Stimulated activated CD4-positive, alpha-beta T cell treated with anti-CD3 and anti-CD28 coated beads, TNF-alpha, amount 100 ng/mL, for 4 hours (primary cell): ENCODE data around the gene DIAPH2.
"Not testable (repeated sequence)": the region's sequence is repeated elsewhere in the genome, so short reads cannot be mapped to it uniquely, and the experiment has no call there.

Experiments used
- DNase-seq, 3 experiments: peaks; one replicate each; pipeline ENCODE4 v3.0.0-alpha.2; 2020; ENCODE audit warnings: low read depth in 3 of 3

Gene DIAPH2

DNA sequence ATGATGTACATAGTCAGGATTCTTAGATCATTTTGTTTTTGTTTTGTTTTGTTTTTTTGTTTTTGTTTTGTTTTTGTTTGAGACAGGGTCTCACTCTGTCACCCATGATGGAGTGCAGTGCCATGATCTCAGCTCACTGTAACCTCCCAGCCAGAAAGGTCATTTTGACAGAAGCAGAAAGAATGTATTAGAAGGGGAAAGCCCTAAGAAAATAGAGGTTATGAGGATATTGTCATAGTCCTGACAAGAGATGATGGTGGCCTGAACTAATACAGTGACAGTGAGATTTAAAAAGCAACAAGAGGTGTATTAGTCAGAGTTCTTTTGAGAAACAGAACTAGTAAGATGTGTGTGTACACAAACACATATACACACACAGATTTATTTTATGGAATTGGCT, 702.4 kb downstream of the DIAPH2 start:
- DNase-seq: no peak

DNA sequence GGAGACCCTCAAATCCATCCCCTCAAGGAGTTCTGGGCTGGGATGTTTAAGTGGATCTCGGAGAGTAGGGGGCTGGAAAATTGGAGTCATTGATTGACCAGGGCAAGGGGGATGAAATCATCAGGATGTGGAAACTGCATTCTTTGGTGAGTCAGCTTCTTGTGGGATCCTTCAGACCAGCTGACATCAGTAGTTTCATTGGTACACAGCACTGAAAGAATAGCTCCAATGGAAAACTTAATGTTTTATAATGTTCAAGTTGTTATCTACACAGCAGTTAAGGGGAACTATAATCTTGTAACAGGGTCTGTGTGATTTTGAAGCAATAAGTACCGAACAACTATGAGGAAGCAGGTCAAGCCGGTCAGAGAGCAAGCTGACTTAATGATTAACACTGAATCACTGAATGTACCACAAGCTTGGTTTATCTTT, 705.1 kb downstream of the DIAPH2 start:
- no peak for DNase-seq

DNA sequence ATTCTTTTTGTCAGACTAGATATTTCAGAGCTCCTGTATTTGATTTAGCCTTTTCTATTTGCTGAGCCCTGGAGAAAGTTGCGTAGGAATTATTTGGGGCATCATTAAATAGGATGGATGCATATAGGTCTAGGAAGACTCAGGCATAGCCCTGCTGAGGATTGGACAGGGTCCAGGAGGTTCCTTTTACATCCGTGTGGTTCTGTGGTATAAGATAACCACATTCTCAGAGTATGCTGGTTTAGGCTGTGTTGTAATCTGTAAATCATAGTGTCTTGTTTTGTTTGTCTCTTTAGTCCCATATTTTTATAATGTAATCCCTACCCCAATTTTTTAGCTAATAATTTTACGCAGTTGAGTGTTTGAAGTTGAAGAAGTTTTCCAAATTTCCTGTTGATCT, 712.7 kb downstream of the DIAPH2 start:
- DNase-seq: no peak

DNA sequence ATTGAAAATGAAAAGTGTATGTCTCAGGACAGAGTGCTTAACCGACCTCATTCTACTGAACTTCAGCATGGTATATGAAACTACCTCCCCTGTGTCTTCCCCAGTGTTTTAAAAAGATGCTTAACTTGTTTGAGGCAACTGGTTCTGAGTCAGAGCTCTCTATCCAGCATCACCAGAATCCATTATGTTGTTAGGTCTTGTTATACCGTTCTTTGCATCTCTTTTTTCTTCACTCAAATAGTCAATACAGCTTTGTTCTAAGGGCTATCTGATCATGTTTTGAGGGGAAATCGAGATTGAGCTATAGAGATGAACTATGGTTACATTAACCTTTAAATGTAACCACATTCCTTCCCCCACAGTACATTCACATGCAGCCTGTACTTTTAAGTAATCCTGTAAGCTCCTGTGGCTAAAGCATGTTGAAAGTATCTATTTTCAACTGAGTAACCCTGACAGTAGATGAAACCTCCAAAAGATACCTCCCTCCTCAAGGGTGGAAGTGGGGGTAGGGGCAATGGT, 713.4 kb downstream of the DIAPH2 start:
- no peak for DNase-seq

DNA sequence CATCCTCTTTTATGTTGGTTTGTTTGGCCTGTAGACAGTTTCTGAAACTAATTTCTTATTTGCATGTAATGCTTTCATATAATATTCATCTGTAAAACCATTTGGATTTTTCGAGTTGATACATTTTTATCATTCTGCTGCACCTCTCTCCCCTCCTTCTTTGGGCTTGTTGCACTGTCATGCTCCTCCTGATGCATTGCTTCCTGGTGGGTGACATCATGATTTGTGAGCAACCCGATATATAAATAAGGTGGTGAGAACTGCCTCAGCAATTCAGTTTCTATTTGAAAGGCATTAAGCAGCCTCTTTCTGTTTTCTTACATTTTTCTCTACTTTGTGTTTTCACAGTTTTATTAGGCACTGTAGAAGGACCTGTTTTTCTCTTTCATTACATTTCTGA, 714.8 kb downstream of the DIAPH2 start:
- DNase-seq: no peak

DNA sequence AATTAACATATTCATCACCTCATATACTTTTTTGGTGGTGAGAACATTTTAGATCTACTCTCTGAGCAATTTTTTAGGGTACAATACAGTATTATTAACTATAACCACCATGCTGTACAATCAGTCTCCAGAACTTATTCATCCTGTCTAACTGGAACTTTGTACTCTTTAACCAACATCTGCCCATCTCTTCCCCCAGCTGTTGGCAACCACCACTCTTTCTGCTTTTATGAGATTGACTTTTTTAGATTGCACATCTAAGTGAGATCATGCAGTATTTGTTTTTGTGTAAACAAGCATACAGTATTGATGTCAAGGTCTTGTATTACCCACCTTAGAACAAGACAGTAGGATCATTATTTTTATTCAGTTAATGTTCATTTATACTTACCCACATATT, 715.9 kb downstream of the DIAPH2 start:
- no peak for DNase-seq

DNA sequence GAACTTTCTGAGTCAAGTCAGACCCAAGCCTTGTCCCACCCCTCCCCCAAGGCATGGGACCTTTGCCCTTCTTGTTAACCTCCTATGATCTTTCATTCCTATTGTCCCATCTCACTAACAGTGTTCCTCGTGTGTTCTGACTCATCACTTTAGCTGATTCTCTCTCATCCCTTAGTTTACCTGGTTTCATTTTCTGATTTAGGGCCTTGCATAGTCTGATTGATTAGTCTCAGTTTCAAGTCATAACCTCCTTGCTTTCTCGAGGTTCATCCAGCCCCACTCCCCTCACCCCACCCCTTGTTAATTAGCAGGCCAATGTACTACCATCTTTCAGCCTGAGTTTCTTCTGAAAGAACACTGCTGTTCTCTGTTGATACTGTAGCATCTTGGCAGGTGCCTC, 716.5 kb downstream of the DIAPH2 start:
- DNase-seq: no peak

DNA sequence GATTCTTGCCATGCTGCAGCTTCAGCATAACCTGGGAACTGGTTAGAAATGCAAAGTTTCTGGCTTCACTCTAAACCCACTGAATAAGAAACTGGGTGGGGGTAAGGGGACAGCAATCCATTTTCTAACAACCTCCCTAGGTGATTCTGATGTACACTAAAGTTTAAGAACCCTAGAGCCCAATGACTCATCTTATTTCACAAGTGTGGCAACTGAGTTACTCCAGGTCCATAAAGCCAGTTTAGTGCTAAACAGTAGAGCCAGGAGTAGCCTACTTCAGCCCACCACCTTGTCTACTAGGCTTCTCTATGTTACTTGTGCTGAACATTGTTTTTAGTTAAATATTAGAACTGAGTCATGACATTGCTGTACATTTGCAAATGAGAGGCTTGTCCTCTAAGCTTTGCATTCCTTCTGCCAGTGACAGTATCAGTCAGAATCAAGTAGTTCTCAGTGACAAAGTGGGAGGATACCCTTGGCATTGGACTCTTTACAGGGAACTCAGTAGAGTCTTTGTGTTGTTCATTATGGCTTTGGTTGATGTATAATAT, 717.0 kb downstream of the DIAPH2 start:
- no peak for DNase-seq

DNA sequence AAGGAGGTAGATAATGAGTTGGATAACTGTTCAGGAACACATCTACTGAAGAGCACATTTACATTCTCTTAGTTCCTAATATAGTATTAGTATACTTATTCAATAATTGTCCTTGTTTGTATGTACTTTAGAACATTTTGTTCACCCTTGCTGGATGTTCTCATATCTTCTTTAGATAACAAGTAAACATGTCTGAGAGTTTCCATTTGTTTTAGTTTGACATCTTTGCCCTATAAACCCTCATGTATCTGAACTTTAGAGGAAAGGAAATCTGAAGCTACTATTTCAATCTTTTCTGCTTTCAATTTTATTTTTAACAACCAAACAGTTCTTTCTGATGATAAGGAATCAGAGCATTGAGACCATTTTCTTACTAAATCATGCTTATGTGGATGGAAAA, 717.7 kb downstream of the DIAPH2 start:
- no peak for DNase-seq

DNA sequence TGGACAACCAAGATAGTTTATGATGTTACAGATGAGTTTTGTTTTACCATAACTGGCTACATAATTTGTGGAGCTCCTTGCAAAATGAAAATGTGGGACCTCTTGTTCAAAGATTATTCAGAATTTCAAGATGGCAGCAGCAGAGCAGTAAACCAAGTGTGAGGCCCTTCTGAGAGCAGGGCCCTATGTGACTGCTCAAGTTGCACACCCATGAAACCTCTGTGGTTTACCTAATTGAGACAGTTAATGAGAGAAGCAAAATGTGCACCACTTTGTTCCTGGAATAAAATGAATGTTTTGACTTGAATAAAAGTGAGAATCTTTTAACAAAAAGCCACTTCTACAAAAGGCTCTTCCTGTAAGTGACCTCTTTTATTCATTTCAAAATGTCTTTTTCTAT, 718.3 kb downstream of the DIAPH2 start:
- DNase-seq: no peak

DNA sequence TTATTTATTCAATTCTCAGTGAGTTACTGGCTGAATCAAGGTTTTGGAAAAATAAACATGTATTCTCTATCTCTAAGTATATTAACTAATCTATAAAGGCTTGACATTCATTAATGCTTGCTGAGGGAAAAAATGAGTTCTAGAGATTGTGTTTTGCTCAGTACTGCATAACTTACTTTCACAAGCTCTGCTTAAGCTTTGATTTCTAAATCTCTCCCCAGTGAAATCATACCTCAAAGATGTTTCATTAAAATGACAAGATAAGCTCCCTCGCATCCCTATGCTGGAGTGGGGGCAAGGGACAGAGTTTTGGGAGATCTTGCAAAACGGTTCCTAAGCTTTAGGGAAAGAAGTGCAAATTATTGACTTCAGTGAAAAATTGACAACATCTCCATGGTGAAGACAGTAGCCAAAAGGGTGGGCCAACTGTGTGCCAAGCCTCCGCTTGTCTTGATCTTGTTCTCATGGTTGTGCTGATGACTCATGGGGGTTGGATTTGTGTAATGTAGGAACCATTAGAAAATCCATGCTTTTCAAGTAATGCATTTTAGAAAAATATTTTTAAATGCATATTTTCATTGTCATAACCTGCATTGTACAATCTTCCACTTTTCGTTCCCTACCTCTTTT, 720.5 kb downstream of the DIAPH2 start:
- DNase-seq: no peak

DNA sequence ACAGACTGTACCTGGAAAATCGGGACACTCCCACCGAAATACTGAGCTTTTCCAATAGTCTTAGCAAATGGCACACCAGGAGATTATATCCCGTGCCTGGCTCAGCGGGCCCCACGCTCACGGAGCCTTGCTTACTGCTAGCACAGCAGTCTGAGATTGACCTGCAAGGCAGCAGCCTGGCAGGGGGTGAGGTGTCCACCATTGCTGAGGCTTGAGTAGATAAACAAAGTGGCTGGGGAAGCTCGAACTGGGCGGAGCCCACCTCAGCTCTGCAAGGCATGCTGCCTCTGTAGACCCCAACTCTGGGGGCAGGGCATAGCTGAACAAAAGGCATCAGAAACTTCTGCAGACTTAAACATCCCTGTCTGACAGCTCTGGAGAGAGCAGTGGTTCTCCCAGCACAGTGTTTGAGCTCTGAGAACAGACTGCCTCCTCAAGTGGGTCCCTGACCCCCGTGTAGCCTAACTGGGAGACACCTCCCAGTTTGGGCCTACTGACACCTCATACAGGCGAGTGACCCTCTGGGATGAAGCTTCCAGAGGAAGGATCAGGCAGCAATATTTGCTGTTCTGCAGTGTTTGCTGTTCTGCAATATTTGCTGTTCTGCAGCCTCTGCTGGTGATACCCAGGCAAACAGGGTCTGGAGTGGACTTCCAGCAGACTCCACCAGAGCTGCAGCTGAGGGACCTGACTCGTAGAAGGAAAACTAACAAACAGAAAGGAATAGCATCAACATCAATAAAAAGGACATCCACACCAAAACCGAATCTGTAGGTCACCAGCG, 725.2 kb downstream of the DIAPH2 start:
- DNase-seq: not testable (repeated sequence)

DNA sequence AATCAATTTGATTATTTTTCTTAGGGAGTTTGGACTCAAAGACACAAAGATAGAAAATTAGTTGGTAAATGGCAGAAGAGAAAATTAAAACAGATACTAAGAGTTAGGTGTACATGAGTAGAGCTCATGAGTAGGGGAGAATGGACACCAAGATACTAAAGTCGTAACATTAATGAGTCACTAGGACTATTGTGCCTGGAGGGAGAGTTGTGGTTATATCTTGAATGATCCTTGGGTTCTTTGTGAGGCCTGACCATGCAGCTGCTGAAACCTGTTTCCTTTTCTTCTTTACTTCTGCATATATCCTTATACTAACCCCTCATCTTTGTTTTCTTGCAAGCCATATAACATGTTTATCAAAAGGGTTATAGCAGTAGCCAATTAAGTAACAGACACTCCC, 731.8 kb downstream of the DIAPH2 start:
- no peak for DNase-seq

DNA sequence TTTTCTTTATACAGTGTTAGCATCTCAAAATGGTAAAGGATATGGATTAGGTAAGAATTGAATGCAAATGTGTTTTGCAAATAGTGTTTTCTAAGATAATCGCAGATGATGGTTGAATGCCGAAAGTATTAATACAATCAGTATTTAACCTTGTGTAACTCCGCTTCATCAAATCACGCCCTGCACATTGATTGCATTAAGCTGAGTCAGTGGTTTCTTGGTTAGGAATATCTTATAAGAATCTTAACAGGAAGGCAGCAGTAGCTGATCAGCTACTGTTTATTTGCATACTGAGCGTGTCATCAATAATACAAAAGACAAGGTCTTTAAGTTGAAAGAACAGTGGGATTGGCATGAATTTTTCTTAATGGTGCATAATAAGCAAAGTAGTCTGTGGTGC, 744.5 kb downstream of the DIAPH2 start:
- no peak for DNase-seq

DNA sequence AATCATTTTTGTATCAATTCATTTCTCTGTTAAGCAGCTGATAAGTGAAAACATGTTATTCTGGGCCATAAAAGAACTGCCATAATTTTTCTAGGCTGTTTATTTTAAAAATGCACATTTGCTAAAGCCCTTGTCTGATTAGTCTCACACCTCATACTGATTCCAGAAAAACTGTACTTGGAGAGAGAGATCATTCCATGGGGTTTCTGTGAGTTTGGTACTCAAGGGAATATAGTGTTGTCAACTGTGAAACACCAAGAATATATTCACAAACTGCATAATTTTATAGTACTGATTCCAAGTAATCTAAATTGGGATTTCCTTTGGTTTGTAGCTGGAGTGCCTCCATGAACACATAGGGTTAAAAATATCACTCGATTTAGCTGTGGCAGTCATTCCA, 746.6 kb downstream of the DIAPH2 start:
- no peak for DNase-seq

DNA sequence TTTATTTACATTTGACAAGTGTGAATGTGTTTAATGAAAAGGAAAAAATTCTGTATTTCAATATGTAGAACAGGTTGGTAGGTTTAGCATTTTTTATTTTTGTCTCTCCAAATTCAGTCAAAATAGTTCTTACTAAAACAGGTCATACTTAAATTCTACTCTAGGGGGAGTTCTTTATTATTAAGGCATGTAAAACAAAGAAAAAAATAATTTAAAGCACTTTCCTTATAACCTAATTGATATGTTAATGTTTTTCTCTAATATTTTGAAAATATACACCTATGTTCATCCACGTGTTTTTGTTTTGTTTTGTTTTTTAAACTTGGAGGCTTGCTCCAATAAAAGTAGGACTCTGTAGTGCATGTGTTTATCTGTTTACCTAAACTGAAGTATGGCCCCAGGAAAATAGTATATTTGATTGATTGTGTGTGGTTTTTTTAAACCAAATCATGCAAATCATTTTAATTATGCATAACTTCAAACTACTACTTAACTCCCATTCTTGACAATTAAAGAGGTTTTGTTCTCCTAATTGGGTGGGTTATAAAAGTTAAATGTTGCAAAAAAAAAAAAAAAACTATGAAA, 761.7 kb downstream of the DIAPH2 start:
- DNase-seq: no peak

DNA sequence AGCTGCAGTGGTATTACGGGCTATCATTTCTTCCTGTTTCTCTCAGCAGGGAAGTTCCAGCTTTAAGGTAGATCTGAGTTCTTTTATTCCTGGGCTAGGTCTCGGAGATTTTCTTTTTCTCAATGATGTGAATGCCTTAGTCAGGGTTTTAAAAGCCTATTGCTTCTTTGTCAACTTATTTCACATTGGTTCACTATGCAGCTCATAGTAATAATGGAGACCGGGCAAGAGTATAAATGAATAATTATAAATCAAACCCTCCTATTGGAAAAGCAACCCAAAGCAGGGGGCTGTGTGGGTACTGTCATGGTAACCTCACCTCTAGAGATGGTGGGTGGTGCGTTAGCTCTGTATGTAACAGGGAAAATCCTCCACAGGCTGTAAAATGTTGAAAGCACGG, 762.7 kb downstream of the DIAPH2 start:
- DNase-seq: no peak

DNA sequence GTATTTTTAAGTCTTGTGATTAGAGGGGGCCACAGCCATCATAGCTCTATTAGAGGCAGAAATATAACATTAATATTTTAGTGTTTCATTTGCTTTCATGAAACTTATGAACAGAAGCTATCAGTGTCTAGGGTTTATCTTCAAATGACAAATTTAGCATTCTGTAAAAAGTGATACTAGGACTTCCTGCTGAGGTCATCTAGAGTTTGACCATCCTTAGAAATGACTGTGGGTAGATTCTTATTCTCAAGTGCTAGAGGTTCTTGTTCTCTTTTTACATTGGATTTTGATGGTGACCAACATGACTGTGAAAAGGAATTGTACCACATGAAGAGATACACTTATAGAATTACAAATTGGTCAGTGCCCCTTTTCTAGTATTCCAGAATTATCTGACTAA, 767.6 kb downstream of the DIAPH2 start:
- DNase-seq: no peak

DNA sequence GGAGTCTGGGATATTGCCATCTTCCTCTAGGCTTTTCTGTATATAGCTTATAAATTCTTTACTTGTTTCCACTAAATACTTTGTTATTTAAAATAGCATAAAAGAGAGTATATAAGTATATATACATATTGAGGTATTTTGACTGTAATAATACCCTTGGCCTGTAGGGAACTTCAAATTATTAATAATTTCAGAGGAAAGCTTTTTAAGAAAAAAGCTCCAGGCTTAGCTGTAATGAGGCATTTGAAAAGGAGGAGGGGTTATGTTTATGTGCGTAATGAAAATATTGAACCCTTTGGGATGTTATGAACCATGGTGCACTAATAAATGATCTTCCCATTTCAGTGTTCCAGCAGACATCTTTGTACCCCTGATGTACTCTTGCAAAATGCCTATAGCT, 777.1 kb downstream of the DIAPH2 start:
- no peak for DNase-seq

DNA sequence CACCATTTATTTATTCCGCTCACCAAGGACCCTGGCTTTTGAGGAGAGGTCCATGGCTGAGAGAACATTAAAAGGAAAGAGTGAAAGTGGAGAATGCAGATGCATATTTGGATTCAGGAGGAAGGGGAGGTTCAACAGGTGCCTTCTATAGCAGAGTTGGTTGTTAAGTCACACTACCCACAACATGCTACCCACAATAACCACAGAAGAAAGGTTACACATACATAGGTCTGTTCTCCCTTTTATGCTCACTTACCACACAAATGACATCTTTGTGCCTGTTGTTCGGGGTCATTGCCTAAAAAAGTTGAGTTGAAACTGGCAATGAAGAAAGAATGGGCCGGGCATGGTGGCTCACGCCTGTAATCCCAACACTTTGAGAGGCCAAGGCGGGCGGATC, 786.4 kb downstream of the DIAPH2 start:
- no peak for DNase-seq

DNA sequence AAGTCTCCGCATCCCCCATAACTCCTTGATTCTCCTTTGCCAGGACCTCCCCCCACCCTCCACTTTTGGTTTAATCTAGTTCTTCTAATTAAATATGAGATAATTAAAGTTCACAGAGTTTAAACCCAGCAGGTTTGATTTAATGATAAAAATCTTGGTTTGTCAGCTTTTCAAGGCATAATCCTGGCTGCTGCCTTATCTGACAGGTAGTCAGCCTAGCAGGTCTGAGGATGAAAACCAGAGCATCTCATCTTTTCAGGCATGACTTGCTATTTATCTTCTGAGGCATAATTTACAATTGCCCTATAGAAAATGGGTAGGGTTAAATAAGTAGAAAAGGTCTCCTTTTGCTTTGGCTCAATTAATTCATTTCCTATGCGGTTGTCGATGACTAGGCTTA, 790.3 kb downstream of the DIAPH2 start:
- DNase-seq: no peak

DNA sequence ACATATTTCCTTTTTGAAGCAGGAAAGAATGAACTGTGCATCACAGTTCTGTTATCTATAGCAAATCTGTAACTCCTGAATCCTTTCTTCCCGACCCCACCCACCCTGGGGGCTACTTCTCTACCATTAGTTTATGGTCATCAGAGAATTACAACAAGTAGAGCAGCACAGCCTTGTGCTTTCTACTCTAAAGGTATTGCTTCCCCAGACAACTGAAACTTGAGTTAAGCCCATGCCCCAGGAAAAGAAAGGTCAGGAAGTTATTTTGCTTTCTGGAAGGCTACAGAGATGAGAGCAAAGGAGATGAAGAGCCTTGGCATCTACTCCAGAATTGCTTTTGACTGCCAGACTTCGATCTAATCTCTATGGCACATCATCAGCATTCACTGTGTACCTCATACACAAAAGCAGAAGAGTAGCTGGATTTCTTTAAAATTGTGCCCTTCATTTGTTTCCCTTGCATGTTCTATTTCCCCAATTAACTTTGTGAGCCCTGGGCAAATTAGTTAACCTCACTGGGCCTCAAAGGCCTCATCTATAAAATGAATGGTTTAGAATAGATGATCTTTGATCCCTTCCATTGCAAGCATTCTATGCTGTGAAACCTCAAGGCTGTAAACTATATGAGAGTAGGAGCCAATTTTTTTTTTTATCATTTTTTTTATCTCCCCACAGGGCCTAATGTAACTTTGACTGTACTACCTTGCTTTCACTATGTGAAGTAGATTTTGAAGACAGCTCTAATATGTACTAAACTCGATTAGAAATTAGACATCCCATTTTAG, 794.7 kb downstream of the DIAPH2 start:
- no peak for DNase-seq
